ENCODE results near the gene CFHR4. TPM values are rescaled to one million over a fixed set of nuclear protein-coding genes. Genes with fewer than 3 reads are reported as not detected.
"Not testable (repeated sequence)": the region's sequence is repeated elsewhere in the genome, so short reads cannot be mapped to it uniquely, and the experiment has no call there.

The CFHR4 gene
- polyA plus RNA-seq (2013, experiment 1 of 2; ENCODE audit: insufficient read length) = not detected
- not detected for polyA plus RNA-seq (2013, experiment 2 of 2; ENCODE audit: insufficient read length)

GRCh38 chr1:196887515-196888239 lies at the start of gene CFHR4:
CFHR4 (plus strand) TSS chr1:196888052; CDS start chr1:196888151, 99 bp downstream.
- DNase-seq = peak; percentile 9

DNA sequence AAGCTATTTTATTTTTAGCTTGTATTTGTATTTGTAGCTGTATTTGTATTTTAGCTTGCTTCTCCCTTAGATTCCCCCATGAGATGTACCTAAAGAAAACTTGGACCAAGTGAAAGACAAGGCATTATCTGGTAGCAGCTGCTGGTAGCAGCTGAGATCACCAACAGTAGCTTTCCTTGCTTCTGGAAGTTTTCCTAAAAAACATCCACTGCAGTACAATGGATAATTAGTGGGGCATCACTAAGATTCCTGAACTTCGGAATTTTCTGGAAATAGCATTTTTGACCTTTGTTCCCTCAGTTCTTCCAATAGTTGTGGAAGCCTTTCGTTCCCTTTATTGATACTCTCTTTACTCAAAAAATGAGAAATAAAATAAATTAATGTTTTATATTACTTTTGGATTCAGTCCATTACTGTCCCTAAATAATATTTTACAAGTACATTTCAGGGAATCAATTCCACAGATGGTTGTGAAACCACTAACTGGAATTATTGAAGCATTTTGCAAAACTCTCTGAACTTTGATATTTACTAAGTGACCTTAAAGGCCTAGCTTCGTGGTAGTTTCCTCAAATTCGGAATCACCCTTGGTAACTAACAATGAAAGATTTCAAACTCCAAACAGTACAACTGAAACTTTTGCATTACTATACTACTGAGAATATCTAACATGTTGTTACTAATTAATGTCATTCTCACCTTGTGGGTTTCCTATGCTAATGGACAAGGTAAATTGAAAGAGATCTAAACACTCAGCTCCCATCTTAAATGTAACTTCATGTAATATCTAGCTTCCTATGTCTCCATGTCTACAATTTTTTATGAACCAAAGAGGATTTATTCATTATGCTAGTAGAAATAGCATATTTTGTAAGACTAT lies 38.0 kb upstream of the CFHR4 start:
- DNase-seq = not testable (repeated sequence)

DNA sequence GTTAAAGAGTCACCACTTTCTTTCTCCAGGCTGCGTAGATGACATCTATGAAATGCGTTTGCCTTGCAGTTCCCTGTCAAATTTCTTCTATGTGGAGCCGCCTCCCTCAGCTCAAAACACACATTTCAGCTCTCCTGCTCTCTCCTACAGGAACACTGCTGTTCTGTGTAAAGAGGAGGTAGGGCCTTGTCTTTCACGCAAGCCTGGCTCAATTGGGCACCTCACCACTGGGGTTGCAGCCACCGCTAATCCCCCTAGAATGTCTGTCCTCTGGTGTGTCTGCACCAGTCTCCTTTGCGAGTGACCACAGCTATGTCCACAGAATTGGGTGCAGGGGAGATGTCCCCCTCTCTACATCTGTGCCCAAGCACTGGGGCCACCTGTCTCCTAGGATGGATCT lies 31.8 kb upstream of the CFHR4 start:
- no peak for DNase-seq

- no peak for DNase-seq
Observed at GRCh38 chr1:196857188-196857587, 30.7 kb upstream of the CFHR4 start.

- no peak for DNase-seq
Observed at GRCh38 chr1:196858811-196859210, 29.0 kb upstream of the CFHR4 start.

- DNase-seq = no peak
Observed at GRCh38 chr1:196860323-196860884, 27.4 kb upstream of the CFHR4 start.

DNA sequence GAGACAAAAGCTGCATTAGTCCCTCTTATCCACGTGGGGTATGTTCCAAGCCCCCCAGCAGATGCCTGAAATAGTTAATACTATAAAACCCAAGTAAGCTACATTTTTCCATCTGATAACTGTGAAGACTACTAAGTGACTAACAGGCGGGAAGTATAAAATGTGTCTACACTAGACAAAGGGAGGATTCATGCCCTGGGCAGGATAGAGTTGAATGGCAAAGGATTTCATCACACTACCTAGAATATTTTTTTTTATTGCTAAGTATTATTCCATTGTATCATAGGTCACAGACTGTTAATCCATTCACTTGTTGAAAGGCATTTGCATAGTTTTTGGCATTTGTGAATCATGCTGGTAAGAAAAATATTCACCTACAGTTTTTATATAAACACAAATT lies 26.4 kb upstream of the CFHR4 start:
- DNase-seq = no peak

- DNase-seq = no peak
Observed at GRCh38 chr1:196866974-196867373, 20.9 kb upstream of the CFHR4 start.

- no peak for DNase-seq
Observed at GRCh38 chr1:196873385-196873784, 14.5 kb upstream of the CFHR4 start.

DNA sequence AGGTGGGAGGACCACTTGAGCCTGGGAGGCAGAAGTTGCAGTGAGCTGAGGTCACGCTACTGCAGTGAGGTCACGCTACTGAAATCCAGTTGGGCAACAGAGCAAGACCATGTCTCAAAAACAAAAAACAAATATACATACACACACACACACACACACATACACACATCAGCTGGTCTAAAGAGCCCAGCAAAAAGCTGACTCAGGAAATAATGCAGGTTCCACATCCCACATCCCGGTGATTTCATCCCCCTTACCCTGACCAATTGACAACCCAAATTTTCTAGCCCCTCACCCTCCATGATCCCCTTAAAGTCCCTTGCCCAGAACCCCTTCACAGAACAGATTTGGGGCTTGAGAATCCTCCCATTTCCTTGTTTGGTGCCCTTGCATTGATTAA lies 11.9 kb upstream of the CFHR4 start:
- no peak for DNase-seq

DNA sequence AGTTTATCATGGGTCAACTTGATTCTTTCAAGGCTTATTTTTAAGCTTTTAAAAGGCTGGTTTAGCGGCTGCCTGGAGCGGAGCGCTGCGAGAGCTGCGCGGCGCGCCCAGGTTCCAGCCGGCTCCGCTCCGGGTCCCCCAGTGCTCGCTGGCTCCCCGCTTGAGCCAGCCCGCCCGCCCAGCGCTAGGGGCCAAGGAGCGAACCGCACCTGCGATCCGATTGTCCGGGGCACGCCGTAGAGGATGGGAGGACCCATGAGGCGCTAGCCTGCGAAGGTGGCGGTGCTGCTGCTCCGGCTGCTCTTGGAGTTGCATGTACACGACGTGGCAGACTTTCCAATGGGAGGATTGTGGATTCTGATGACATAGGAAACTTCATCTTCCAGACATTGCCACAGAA lies 9.9 kb upstream of the CFHR4 start:
- DNase-seq = peak; percentile 11

DNA sequence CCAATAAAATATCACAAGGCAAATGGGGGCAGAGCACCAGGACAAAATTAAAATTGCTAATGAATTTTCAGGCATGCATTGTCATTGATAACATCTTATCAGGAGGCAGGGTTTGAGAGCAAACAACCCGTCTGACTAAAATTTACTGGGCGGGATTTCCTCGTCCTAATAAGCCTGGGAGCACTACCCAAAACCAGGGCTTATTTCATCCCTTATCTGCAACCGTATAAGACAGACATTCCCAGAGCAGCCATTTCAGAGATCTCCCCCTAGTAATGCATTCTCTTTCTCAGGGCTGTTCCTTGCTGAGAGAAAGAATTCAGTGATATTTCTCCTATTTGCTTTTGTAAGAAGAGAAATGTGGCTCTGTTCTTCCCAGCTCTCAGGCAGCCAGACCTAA lies 1.3 kb upstream of the CFHR4 start:
- DNase-seq = not testable (repeated sequence)

DNA sequence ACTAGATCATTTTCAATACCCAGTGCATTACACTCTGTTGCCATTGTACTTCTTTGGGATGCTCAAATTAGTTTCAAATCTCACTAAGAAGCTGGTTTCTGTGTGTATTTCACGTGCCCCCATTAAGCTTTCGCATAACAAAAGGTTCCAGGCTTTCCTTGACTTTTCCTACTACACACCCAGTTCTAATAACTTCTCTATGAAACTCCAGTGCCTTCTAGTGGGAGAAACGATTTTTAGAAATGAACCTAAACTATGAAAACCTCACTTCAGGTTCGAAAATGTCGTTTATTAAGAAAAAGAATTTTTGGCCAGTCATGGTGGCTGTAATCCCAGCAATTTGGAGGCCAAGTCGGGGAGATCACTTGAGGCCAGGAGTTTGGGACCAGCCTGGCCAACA lies 2.8 kb downstream of the CFHR4 start:
- DNase-seq = no peak

GRCh38 chr1:196891251-196891650 lies 3.4 kb downstream of the CFHR4 start:
- DNase-seq = no peak

DNA sequence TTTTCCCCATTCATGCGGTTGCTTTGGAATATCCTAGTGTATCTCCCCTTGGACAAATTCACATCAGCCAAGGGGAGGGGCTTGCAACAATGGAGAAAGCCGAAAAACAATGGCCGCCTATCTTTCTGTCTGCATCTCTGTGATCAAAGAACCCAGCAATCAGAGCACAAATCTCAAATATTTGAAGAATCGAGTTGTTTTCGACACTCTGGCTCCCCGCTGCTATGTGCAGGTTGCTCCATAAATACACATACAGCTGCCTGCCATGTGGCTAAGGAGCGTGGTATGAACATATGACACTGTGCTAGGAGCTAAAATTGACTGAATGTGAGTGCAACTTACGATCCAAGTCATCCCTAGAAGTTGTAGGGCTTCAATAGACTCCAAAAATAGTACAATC lies 8.5 kb downstream of the CFHR4 start:
- no peak for DNase-seq

GRCh38 chr1:196897158-196897828 lies 9.4 kb downstream of the CFHR4 start:
- no peak for DNase-seq

- DNase-seq = no peak
Observed at GRCh38 chr1:196902344-196902743, 14.5 kb downstream of the CFHR4 start.

- no peak for DNase-seq
Observed at GRCh38 chr1:196910215-196910614, 22.4 kb downstream of the CFHR4 start.

GRCh38 chr1:196912283-196912682 lies 24.4 kb downstream of the CFHR4 start:
- DNase-seq = not testable (repeated sequence)

- peak; percentile 54 for DNase-seq
Observed at GRCh38 chr1:196926839-196927238, 39.0 kb downstream of the CFHR4 start.

GRCh38 chr1:196932853-196933252 lies 45.0 kb downstream of the CFHR4 start:
- not testable (repeated sequence) for DNase-seq

DNA sequence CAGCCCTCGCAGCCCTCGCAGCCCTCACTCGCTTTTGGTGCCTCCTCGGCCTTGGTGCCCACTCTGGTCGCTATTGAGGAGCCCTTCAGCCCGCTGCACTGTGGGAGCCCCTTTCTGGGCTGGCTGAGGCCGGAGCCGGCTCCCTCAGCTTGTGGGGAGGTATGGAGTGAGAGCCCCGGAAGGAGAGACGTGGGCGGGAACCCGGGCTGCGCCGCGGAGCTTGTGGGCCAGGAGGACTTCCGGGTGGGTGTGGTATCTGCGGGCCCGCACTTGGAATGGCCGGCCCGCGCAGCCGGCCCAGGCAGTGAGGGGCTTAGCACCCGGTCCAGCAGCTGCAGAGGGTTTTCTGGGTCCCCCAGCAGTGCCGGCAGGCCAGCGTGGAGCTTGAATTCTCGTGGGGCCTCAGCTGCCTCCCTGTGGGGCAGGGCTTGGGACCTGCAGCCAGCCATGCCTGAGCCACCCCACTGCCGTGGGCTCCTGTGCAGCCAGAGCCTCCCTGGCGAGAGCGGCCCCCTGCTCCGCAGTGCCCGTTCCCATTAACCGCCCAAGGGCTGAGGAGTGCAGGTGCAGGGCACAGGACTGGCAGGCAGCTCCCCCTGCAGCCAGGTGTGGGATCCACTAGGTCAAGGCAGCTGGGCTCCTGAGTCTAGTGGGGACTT lies 45.8 kb downstream of the CFHR4 start:
- no peak for DNase-seq

All from fibroblast of skin of back (primary cell).